ENCODE data around the gene ZNF618.

The ZNF618 gene

GRCh38 chr9:113898151-113898550 lies 22.0 kb downstream of the ZNF618 start:
- H3K4me1 ChIP-seq (ENCODE audit: control insufficient read depth, insufficient read depth, low read length) = no peaks in the 10 kb centered on the region
- no peaks in the 10 kb centered on the region for H3K9me3 ChIP-seq (ENCODE audit: control insufficient read depth, insufficient read depth, low read length)
- H3K4me3 ChIP-seq (ENCODE audit: low read depth, low read length) = no peak overlapping the region
- H3K9ac ChIP-seq (ENCODE audit: low read depth, low read length) = no peak overlapping the region
- H3K27me3 ChIP-seq (ENCODE audit: control insufficient read depth, insufficient read depth, low read length) = no peaks in the 10 kb centered on the region
- no peaks in the 10 kb centered on the region for H3K36me3 ChIP-seq (ENCODE audit: control insufficient read depth, insufficient read depth, low read length)

- H3K4me1 ChIP-seq (ENCODE audit: control insufficient read depth, insufficient read depth, low read length) = no peaks in the 10 kb centered on the region
- no peaks in the 10 kb centered on the region for H3K36me3 ChIP-seq (ENCODE audit: control insufficient read depth, insufficient read depth, low read length)
- H3K9me3 ChIP-seq (ENCODE audit: control insufficient read depth, insufficient read depth, low read length) = no peaks in the 10 kb centered on the region
- no peaks in the 10 kb centered on the region for H3K27me3 ChIP-seq (ENCODE audit: control insufficient read depth, insufficient read depth, low read length)
- H3K9ac ChIP-seq (ENCODE audit: low read depth, low read length) = no peak overlapping the region
- no peak overlapping the region for H3K4me3 ChIP-seq (ENCODE audit: low read depth, low read length)
Measured at GRCh38 chr9:113898596-113898995, 22.5 kb downstream of the ZNF618 start.

- Histone ChIP-seq H3K27me3 (ENCODE audit: control insufficient read depth, insufficient read depth, low read length) (no peaks in the 10 kb centered on the region), H3K4me3 (ENCODE audit: low read depth, low read length) (no peak overlapping the region), H3K9ac (ENCODE audit: low read depth, low read length) (no peak overlapping the region), H3K4me1 (ENCODE audit: control insufficient read depth, insufficient read depth, low read length) (no peaks in the 10 kb centered on the region), H3K9me3 (ENCODE audit: control insufficient read depth, insufficient read depth, low read length) (no peaks in the 10 kb centered on the region), H3K36me3 (ENCODE audit: control insufficient read depth, insufficient read depth, low read length) (no peaks in the 10 kb centered on the region)
Measured at GRCh38 chr9:113899205-113899604, 23.1 kb downstream of the ZNF618 start.

GRCh38 chr9:113901221-113901688 lies 25.1 kb downstream of the ZNF618 start:
- Histone ChIP-seq H3K4me1 (ENCODE audit: control insufficient read depth, insufficient read depth, low read length) (no peaks in the 10 kb centered on the region), H3K36me3 (ENCODE audit: control insufficient read depth, insufficient read depth, low read length) (no peaks in the 10 kb centered on the region), H3K4me3 (ENCODE audit: low read depth, low read length) (no peak overlapping the region), H3K9me3 (ENCODE audit: control insufficient read depth, insufficient read depth, low read length) (no peaks in the 10 kb centered on the region), H3K27me3 (ENCODE audit: control insufficient read depth, insufficient read depth, low read length) (no peaks in the 10 kb centered on the region), H3K9ac (ENCODE audit: low read depth, low read length) (no peak overlapping the region)

- no peaks in the 10 kb centered on the region for H3K36me3 ChIP-seq (ENCODE audit: control insufficient read depth, insufficient read depth, low read length)
- H3K9me3 ChIP-seq (ENCODE audit: control insufficient read depth, insufficient read depth, low read length) = no peaks in the 10 kb centered on the region
- H3K4me1 ChIP-seq (ENCODE audit: control insufficient read depth, insufficient read depth, low read length) = no peaks in the 10 kb centered on the region
- no peak overlapping the region for H3K4me3 ChIP-seq (ENCODE audit: low read depth, low read length)
- no peak overlapping the region for H3K9ac ChIP-seq (ENCODE audit: low read depth, low read length)
- H3K27me3 ChIP-seq (ENCODE audit: control insufficient read depth, insufficient read depth, low read length) = no peaks in the 10 kb centered on the region
Measured at GRCh38 chr9:113903514-113904077, 27.5 kb downstream of the ZNF618 start.

- H3K27me3 ChIP-seq (ENCODE audit: control insufficient read depth, insufficient read depth, low read length) = no peaks in the 10 kb centered on the region
- H3K36me3 ChIP-seq (ENCODE audit: control insufficient read depth, insufficient read depth, low read length) = no peaks in the 10 kb centered on the region
- no peaks in the 10 kb centered on the region for H3K9me3 ChIP-seq (ENCODE audit: control insufficient read depth, insufficient read depth, low read length)
- H3K4me3 ChIP-seq (ENCODE audit: low read depth, low read length) = no peak overlapping the region
- peaks cover under 1% of the 10 kb centered on the region for H3K4me1 ChIP-seq (ENCODE audit: control insufficient read depth, insufficient read depth, low read length)
- no peak overlapping the region for H3K9ac ChIP-seq (ENCODE audit: low read depth, low read length)
Measured at GRCh38 chr9:113906411-113907110, 30.5 kb downstream of the ZNF618 start.

- H3K9ac ChIP-seq (ENCODE audit: low read depth, low read length) = no peak overlapping the region
- H3K9me3 ChIP-seq (ENCODE audit: control insufficient read depth, insufficient read depth, low read length) = no peaks in the 10 kb centered on the region
- H3K36me3 ChIP-seq (ENCODE audit: control insufficient read depth, insufficient read depth, low read length) = no peaks in the 10 kb centered on the region
- H3K4me3 ChIP-seq (ENCODE audit: low read depth, low read length) = no peak overlapping the region
- no peaks in the 10 kb centered on the region for H3K27me3 ChIP-seq (ENCODE audit: control insufficient read depth, insufficient read depth, low read length)
- peaks cover 3% of the 10 kb centered on the region for H3K4me1 ChIP-seq (ENCODE audit: control insufficient read depth, insufficient read depth, low read length)
Measured at GRCh38 chr9:113907282-113907681, 31.2 kb downstream of the ZNF618 start.

- Histone ChIP-seq H3K9ac (ENCODE audit: low read depth, low read length) (no peak overlapping the region), H3K4me3 (ENCODE audit: low read depth, low read length) (no peak overlapping the region), H3K27me3 (ENCODE audit: control insufficient read depth, insufficient read depth, low read length) (no peaks in the 10 kb centered on the region), H3K36me3 (ENCODE audit: control insufficient read depth, insufficient read depth, low read length) (no peaks in the 10 kb centered on the region), H3K9me3 (ENCODE audit: control insufficient read depth, insufficient read depth, low read length) (no peaks in the 10 kb centered on the region), H3K4me1 (ENCODE audit: control insufficient read depth, insufficient read depth, low read length) (peaks cover 3% of the 10 kb centered on the region)
Measured at GRCh38 chr9:113909421-113909820, 33.3 kb downstream of the ZNF618 start.

GRCh38 chr9:113910036-113910639 lies 34.0 kb downstream of the ZNF618 start:
- H3K4me1 ChIP-seq (ENCODE audit: control insufficient read depth, insufficient read depth, low read length) = peaks cover 3% of the 10 kb centered on the region
- H3K9me3 ChIP-seq (ENCODE audit: control insufficient read depth, insufficient read depth, low read length) = no peaks in the 10 kb centered on the region
- no peak overlapping the region for H3K9ac ChIP-seq (ENCODE audit: low read depth, low read length)
- no peaks in the 10 kb centered on the region for H3K36me3 ChIP-seq (ENCODE audit: control insufficient read depth, insufficient read depth, low read length)
- no peak overlapping the region for H3K4me3 ChIP-seq (ENCODE audit: low read depth, low read length)
- H3K27me3 ChIP-seq (ENCODE audit: control insufficient read depth, insufficient read depth, low read length) = no peaks in the 10 kb centered on the region

- H3K4me1 ChIP-seq (ENCODE audit: control insufficient read depth, insufficient read depth, low read length) = peaks cover 3% of the 10 kb centered on the region
- no peak overlapping the region for H3K9ac ChIP-seq (ENCODE audit: low read depth, low read length)
- H3K27me3 ChIP-seq (ENCODE audit: control insufficient read depth, insufficient read depth, low read length) = no peaks in the 10 kb centered on the region
- no peaks in the 10 kb centered on the region for H3K36me3 ChIP-seq (ENCODE audit: control insufficient read depth, insufficient read depth, low read length)
- no peak overlapping the region for H3K4me3 ChIP-seq (ENCODE audit: low read depth, low read length)
- H3K9me3 ChIP-seq (ENCODE audit: control insufficient read depth, insufficient read depth, low read length) = no peaks in the 10 kb centered on the region
Measured at GRCh38 chr9:113911850-113912557, 35.9 kb downstream of the ZNF618 start.

GRCh38 chr9:113912816-113913215 lies 36.7 kb downstream of the ZNF618 start:
- H3K9ac ChIP-seq (ENCODE audit: low read depth, low read length) = no peak overlapping the region
- peaks cover 3% of the 10 kb centered on the region for H3K4me1 ChIP-seq (ENCODE audit: control insufficient read depth, insufficient read depth, low read length)
- H3K36me3 ChIP-seq (ENCODE audit: control insufficient read depth, insufficient read depth, low read length) = no peaks in the 10 kb centered on the region
- no peak overlapping the region for H3K4me3 ChIP-seq (ENCODE audit: low read depth, low read length)
- no peaks in the 10 kb centered on the region for H3K9me3 ChIP-seq (ENCODE audit: control insufficient read depth, insufficient read depth, low read length)
- H3K27me3 ChIP-seq (ENCODE audit: control insufficient read depth, insufficient read depth, low read length) = no peaks in the 10 kb centered on the region
